HG02852 (cell line): Measurements from ENCODE around the gene CLDN6.
"Not testable (repeated sequence)": the region's sequence is repeated elsewhere in the genome, so short reads cannot be mapped to it uniquely, and the experiment has no call there.

Experiments used
- ATAC-seq: cut with Tn5 transposase; IDR thresholded peaks from one replicate; pipeline ENCODE4 v1.9.1; 2021; ENCODE audit warnings: mild to moderate bottlenecking, moderate library complexity; ENCODE audit not compliant: unreplicated experiment

Gene CLDN6

GRCh38 chr16:3017794-3018506 is at the start of gene CLDN6:
Gene CLDN6 (minus strand): TSS chr16:3018183. CDS start chr16:3016021, 2,162 bp downstream.
- no peak for ATAC-seq

DNA sequence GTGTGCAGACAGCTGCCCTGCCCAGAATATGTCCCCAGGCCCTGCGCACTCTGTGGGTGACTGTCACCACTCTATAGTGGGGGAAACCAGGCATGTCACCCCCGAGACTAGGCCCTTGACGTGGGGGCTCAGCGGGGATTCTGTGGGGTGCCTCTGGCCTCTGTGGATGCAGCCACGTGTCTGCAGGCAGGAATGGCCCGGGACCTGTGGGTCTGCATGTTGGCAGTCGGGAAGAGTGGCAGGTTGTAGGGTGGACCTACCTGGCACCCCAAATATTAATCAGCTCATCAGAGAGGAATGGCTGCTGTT is 48.4 kb upstream of the CLDN6 start:
- no peak for ATAC-seq

DNA sequence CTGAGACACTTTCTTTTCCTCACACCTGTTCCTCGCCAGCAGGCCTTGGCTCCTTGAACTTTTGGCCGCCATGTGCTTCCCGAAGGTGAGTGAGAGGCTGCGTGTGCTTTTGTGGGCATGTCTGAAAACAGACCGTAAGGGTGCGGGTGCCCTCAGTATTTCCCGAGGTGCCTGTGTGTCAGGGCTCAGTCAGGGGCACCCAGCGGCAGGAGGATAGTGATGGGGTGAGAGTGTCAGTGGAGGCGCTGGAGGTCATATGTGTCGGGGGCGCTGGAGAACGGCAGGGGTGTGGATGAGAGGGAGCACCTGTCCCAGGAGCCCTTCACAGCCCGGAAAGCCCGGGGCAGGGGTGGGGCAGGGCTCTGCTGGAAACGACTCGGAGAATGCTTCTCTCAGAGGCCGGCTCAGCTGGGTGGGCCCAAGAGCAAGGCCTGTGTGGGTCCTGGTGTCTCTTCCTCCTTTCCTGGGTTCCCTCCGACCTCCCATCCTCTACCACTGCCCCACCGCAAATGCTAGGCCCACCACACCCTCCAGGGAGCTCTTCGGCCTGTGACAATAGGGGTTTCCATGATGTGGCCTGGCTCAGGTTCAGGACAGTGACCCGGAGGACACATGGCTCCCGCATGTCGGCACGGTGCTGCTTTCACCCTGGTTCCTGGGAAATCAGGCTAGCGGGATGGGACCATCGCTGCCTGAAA is 47.9 kb upstream of the CLDN6 start:
- ATAC-seq = no peak

DNA sequence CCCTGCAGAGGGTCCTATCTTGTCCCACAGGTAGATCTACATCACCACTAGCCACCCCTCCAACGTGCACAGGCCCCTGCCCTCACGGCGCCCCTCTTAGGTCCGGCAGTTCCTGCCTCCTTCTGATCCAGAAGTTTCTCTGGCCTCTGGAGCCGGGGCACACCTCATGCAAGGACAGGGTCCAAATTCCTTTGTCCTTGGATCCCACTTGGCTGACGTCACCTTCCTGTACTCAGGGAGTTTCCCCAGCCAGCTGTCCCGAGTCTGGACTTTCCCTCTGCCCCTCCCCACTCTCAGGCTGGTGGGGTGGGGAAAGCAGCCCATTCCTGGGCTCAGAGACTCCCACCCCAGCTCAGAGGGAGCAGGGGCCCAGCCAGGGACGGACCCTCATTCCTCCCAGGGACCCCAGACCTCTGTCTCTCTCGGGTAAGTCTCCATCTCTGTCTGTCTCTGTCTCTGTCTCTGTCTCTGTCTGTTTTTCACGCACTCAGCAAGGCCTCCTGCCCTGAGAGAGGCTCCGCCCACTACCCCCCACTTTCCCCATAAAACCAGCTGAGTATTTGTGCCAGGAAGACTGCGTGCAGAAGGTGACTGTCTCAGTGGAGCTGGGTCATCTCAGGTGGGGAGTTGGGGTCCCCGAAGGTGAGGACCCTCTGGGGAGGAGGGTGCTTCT is 47.2 kb upstream of the CLDN6 start, which contains the start of gene IL32:
Gene IL32 (plus strand): TSS at position 572 of the 673 bp plus-strand sequence. CDS start 172 bp downstream, outside the sequence.
- ATAC-seq = no peak

DNA sequence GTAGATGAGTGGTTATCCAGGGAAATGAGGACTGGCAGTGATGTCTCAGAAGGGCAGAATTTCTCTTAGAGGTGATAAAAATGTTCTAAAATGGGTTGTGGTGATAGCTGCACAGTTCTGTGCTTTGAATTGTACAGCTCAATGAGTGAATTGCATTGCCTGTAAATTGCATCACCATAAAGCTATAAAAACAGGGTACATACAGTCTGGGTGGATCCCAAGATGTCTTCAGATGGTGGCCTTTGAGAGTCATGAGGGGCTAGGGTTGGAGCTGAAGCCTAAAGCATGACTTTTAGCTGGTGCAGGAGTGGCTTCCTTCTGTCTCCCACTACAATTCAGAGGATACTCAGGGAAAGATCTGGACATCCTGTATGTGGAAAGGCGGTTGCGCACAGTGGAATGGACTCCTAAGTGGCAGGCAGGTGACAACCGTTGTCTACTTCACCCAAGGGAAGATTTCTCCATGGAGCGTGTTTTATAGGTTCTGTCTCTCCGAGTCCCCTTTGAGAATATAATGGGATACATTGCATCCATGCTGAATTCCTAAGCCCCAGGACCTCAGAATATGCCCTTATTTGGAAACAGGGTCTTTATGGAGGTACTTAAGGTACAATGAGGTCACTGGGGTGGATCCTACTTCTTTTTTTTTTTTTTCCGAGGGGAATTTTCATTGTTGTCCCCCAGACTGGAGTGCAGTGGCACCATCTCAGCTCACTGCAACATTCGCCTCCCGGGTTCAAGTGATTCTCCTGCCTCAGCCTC is 45.8 kb upstream of the CLDN6 start:
- no peak for ATAC-seq

GRCh38 chr16:3062553-3062952 is 44.6 kb upstream of the CLDN6 start:
- ATAC-seq = no peak

- no peak for ATAC-seq
Observed at GRCh38 chr16:3060339-3061127, 42.5 kb upstream of the CLDN6 start.

GRCh38 chr16:3059723-3060242 is 41.8 kb upstream of the CLDN6 start:
- no peak for ATAC-seq

GRCh38 chr16:3059041-3059722 is 41.2 kb upstream of the CLDN6 start:
- ATAC-seq = peak; percentile 72

GRCh38 chr16:3058139-3059030 is 40.4 kb upstream of the CLDN6 start:
- peak; percentile 40 for ATAC-seq

- ATAC-seq = no peak
Observed at GRCh38 chr16:3057181-3058138, 39.5 kb upstream of the CLDN6 start.

DNA sequence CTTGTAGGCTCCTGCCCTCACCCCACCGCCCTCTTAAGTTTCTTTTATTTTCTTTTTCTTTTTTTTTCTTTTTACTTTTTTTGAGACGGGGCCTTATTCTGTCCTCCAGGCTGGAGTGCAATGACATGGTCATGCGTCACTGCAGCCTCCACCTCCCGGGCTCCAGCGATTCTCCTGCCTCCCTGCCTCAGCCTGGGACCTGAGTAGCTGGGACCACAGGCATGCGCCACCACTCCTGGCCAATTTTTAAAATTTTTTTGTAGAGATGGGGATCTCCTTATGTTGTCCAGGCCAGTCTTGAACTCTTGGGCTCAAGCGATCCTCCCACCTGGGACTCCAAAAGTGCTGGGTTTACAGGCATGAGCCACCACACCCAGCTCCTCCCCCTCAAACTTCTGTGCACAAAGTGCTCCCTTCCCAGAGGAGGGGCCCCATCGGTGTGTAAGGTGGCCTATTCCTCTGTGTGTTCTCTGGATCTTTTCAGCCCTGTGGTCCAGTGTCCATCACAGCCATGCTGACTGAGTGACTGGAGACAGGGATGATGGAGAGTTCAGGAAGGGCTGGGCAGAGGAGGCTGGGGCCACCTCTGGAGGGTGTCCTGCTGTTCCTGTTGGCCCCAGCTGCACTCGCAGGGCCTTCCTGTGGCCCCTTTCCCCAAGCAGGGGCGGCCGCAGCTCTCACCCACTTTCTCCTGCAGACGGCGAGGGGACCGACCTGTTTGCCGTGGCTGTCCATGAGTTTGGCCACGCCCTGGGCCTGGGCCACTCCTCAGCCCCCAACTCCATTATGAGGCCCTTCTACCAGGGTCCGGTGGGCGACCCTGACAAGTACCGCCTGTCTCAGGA is 38.6 kb upstream of the CLDN6 start:
- no peak for ATAC-seq

- not testable (repeated sequence) for ATAC-seq
Observed at GRCh38 chr16:3055734-3056115, 37.7 kb upstream of the CLDN6 start.

DNA sequence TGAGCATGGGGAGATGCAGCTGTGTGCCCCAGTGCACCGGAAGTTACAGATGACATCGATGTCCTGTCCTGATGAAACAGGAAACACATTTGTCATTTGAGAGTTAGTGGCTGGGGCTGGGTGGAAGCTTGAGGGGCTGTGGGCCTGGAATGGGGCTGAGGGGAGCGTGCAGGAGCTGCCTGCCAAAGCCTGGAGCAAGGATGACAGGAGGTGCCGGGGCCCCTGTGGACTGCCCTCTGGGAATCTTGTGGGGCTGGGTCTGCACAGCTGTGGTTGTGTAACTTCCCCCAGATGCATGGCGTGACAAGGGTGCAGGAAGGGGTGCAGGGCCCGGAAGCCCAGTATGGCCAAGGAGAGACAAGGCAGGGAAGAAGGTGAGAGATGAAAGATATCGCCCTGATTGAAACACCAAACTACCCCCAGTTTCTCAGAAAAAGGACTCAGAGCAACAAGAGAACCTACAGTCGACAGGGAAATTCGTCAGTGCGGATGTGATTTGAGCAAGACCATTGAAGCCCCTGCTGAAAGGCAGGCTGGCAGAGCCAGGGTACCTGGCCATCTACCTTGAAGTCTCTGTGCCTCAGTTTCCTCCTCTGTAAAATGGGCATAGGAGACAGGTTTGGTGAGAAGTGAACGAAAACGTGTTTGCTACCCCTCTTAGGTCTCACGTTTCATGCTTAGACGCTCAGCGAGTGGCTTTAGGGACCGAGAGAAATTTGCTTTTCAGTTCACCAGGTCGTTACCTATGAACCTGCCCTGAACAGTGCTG is 37.2 kb upstream of the CLDN6 start:
- ATAC-seq = no peak

DNA sequence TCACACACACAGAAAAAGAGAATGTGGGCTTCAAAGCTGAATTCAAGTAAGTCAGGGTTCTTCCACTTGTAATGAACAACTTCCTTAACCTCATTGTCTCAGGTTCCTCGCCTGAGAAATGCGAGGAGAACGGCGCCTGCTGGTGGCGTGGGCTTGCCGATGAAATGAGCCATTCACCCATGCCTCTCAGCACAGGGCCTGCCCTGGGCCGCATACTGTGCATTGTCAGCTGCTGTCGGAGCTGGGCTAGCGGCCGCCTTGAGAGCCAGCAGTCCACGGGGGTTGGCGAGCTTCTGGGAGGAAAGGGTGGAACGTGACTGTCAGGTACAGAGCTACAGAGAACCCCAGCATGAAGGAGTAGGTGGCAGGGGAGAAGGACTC is 35.3 kb upstream of the CLDN6 start:
- not testable (repeated sequence) for ATAC-seq
